ENCODE measurements around the gene LRRFIP2.

DNA sequence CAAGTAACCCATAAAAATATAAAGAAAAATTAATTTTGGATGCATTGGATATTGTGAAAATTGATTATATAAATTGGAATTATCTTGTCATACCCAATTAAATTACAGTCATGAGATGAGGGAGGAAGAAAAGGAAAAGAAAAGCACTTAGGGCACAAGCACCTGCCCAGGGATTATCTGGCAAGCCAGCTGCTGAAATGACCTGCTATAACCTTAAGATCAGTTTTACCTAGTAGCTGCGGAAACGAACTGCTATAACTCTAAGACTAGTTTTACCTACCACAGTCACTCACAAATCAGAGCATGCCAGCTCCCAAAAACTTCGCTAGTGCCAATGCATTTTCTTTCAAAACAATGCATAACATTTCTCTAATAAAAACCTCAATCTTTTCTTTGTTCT, 26.2 kb downstream of the LRRFIP2 start:
- TF ChIP-seq, protein P1, sequence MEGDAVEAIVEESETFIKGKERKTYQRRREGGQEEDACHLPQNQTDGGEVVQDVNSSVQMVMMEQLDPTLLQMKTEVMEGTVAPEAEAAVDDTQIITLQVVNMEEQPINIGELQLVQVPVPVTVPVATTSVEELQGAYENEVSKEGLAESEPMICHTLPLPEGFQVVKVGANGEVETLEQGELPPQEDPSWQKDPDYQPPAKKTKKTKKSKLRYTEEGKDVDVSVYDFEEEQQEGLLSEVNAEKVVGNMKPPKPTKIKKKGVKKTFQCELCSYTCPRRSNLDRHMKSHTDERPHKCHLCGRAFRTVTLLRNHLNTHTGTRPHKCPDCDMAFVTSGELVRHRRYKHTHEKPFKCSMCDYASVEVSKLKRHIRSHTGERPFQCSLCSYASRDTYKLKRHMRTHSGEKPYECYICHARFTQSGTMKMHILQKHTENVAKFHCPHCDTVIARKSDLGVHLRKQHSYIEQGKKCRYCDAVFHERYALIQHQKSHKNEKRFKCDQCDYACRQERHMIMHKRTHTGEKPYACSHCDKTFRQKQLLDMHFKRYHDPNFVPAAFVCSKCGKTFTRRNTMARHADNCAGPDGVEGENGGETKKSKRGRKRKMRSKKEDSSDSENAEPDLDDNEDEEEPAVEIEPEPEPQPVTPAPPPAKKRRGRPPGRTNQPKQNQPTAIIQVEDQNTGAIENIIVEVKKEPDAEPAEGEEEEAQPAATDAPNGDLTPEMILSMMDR (IDR thresholded peaks at IDR 0.05), result no peak
- no peak for TF ChIP-seq EP300 (IDR thresholded peaks at IDR 0.05)

Measured in ovary (tissue), 3 donors.